Panc1 (cell line): ENCODE results near the gene CUX1. TPM values are rescaled to one million over a fixed set of nuclear protein-coding genes. Genes with fewer than 3 reads are reported as not detected.

Source experiments
- ATAC-seq: fragments of 200-7000 bp; cut with Tn5 transposase; 2 replicates; pipeline ENCODE4 v1.9.1; 2020; ENCODE audit warnings: mild to moderate bottlenecking, moderate library complexity
- BruUV-seq: library from RNA; stranded (reverse); fragments of 400-500 nt; replicated peaks from 2 replicates; lab custom pipeline; 2021; lab: Mats Ljungman, UMichigan
- CTCF ChIA-PET: fragments of 300-600 bp; sonication (Branson Sonifier 250); formaldehyde crosslinking; loops from one replicate; lab custom pipeline; 2022; ENCODE audit warnings: antibody characterized with exemption; lab: Charles Lee
- POLR2A ChIA-PET: fragments of 300-600 bp; sonication (Branson Sonifier 250); formaldehyde crosslinking; loops from one replicate; lab custom pipeline; 2022; ENCODE audit warnings: antibody characterized with exemption; lab: Charles Lee
- DNase-seq: peaks from one replicate; pipeline ENCODE4 v3.0.0-alpha.2; 2010; ENCODE audit warnings: low read depth, low spot score
- H3K27ac ChIP-seq: 2 replicates; pipeline ENCODE4 v1.5.1; 2011; ENCODE audit warnings: mild to moderate bottlenecking, low read length, inconsistent platforms
- H3K27me3 ChIP-seq: fragments of 200-500 bp; sonication (Bioruptor generic); 2 replicates; pipeline ENCODE4 v1.6.0; 2014; ENCODE audit warnings: low read length, inconsistent platforms; ENCODE audit not compliant: control insufficient read depth, insufficient read depth
- H3K36me3 ChIP-seq: fragments of 200-500 bp; sonication (Bioruptor generic); 2 replicates; pipeline ENCODE4 v1.5.1; 2014; ENCODE audit warnings: inconsistent platforms, mild to moderate bottlenecking, low read length, moderate library complexity; ENCODE audit not compliant: control insufficient read depth, insufficient read depth
- H3K4me1 ChIP-seq: 2 replicates; pipeline ENCODE4 v1.5.1; 2011; ENCODE audit warnings: inconsistent platforms, mild to moderate bottlenecking, low read length, moderate library complexity; ENCODE audit not compliant: control insufficient read depth, insufficient read depth
- H3K4me3 ChIP-seq, 2 experiments: 2 replicates each; pipeline ENCODE4 v1.5.1; 2011 to 2012; ENCODE audit warnings: low read depth in 2 of 2, low read length in 2 of 2, mild to moderate bottlenecking in 2 of 2, inconsistent platforms in 1 of 2, moderate library complexity in 1 of 2
- H3K9me3 ChIP-seq: fragments of 200-500 bp; sonication (Bioruptor generic); 2 replicates; pipeline ENCODE4 v1.5.1; 2014; ENCODE audit warnings: low read depth, mild to moderate bottlenecking, inconsistent platforms, low read length, moderate library complexity; ENCODE audit not compliant: control insufficient read depth, insufficient read depth
- CTCF ChIP-seq: fragments of 450-650 bp; IDR thresholded peaks from 2 replicates; pipeline ENCODE4 v1.5.1; 2017; ENCODE audit warnings: mild to moderate bottlenecking
- POLR2AphosphoS5 ChIP-seq: IDR thresholded peaks from 2 replicates; pipeline ENCODE4 v1.6.1; 2012; ENCODE audit warnings: mild to moderate bottlenecking, low read depth, low read length, moderate library complexity
- REST ChIP-seq, 2 experiments: IDR thresholded peaks; 2 replicates each; pipeline ENCODE4 v1.6.1; 2011 to 2012; ENCODE audit warnings: low read depth in 2 of 2, control low read depth in 1 of 2, low read length in 1 of 2, mild to moderate bottlenecking in 1 of 2, moderate library complexity in 1 of 2; ENCODE audit not compliant: insufficient read depth in 1 of 2
- SIN3A ChIP-seq: IDR thresholded peaks from 2 replicates; pipeline ENCODE4 v1.6.1; 2012; ENCODE audit warnings: low read depth, mild to moderate bottlenecking, low read length, moderate library complexity, borderline replicate concordance; ENCODE audit not compliant: insufficient read depth
- TCF7L2 ChIP-seq: IDR thresholded peaks from 2 replicates; pipeline ENCODE4 v1.6.1; 2011; ENCODE audit warnings: mild to moderate bottlenecking, low read depth, low read length, inconsistent platforms
- in situ Hi-C: cut with HindIII; loops from 2 replicates; pipeline ENCODE4 v1.10.0; 2016; ENCODE audit warnings: low sequenced_read_pairs, low pct_unique_long_range_greater_than_20kb
- intact Hi-C: fragments of 100-400 bp; cut with micrococcal nuclease; formaldehyde crosslinking; loops from one replicate; pipeline ENCODE4 v1.10.0; 2022; ENCODE audit not compliant: unreplicated experiment
- total RNA-seq: library from RNA; stranded (reverse); gene quantifications from one replicate; pipeline ENCODE4 v1.2.1, GENCODE V29; 2021; ENCODE audit not compliant: unreplicated experiment

The CUX1 gene
- total RNA-seq, 1 experiment from 2014 or later, result 50.9 TPM

GRCh38 chr7:101960985-101961708 is 143.7 kb downstream of the CUX1 start:
- no TSS peak for BruUV-seq
- in situ Hi-C loops (no loop called here), intact Hi-C loops (no loop called here)
- POLR2A ChIA-PET, result no interaction called here
- no peak for TF ChIP-seq SIN3A
- no peak for TF ChIP-seq POLR2AphosphoS5
- TF ChIP-seq TCF7L2, result no peak
- no peak for TF ChIP-seq CTCF
- no peak for TF ChIP-seq REST (IDR thresholded peaks at IDR 0.05; ENCODE audit: insufficient read depth in 1 of 2, low read depth in 2 of 2, low read length in 1 of 2)
- Histone ChIP-seq H3K4me1 (no peaks in the 10 kb centered on the region), H3K4me3 (no peak overlapping the region), H3K9me3 (no peaks in the 10 kb centered on the region), H3K27ac (no peak overlapping the region), H3K36me3 (no peaks in the 10 kb centered on the region), H3K27me3 (no peaks in the 10 kb centered on the region)
- no peak for DNase-seq
- CTCF ChIA-PET, result no interaction called here
- ATAC-seq, result no peak

- Histone ChIP-seq H3K27me3 (no peaks in the 10 kb centered on the region), H3K4me1 (no peaks in the 10 kb centered on the region), H3K9me3 (no peaks in the 10 kb centered on the region), H3K36me3 (no peaks in the 10 kb centered on the region), H3K27ac (no peak overlapping the region), H3K4me3 (no peak overlapping the region)
- POLR2A ChIA-PET, result interaction anchor here (0.5 kb wide), 1 partner anchor 31 kb away, joined by 14 read pairs; no protein-coding TSS in a partner anchor
- ATAC-seq, result no peak
- no TSS peak for BruUV-seq
- intact Hi-C loops, result no loop called here
- TF ChIP-seq TCF7L2 (no peak), REST (IDR thresholded peaks at IDR 0.05; ENCODE audit: insufficient read depth in 1 of 2, low read depth in 2 of 2, low read length in 1 of 2) (no peak), SIN3A (no peak), CTCF (no peak), POLR2AphosphoS5 (no peak)
- DNase-seq, result no peak
- CTCF ChIA-PET, result no interaction called here
- in situ Hi-C loops, result no loop called here
Observed at GRCh38 chr7:101961811-101962210, 144.4 kb downstream of the CUX1 start.
